HL-60/S4 (cell line): ENCODE results near the gene KDR.

Experiments used
- in situ Hi-C: fragments of 300-500 bp; cut with MboI; formaldehyde crosslinking; loops from 2 replicates; pipeline ENCODE4 v1.14.3; 2022; ENCODE audit warnings: low sequenced_read_pairs

The KDR gene

GRCh38 chr4:55124322-55125076, 896 bp downstream of the KDR start:
- in situ Hi-C loops: no loop called here

GRCh38 chr4:55123791-55124190, 1.6 kb downstream of the KDR start:
- in situ Hi-C loops: no loop called here

- in situ Hi-C loops: no loop called here
Measured at GRCh38 chr4:55122235-55122634, 3.2 kb downstream of the KDR start.

- in situ Hi-C loops: no loop called here
Measured at GRCh38 chr4:55121246-55121645, 4.1 kb downstream of the KDR start.

- in situ Hi-C loops: no loop called here
Measured at GRCh38 chr4:55118397-55118796, 7.0 kb downstream of the KDR start.

- in situ Hi-C loops: no loop called here
Measured at GRCh38 chr4:55117511-55117910, 7.9 kb downstream of the KDR start.

GRCh38 chr4:55116450-55116849, 8.9 kb downstream of the KDR start:
- in situ Hi-C loops: no loop called here

GRCh38 chr4:55111601-55112000, 13.8 kb downstream of the KDR start:
- in situ Hi-C loops: no loop called here

- in situ Hi-C loops: no loop called here
Measured at GRCh38 chr4:55110131-55110530, 15.3 kb downstream of the KDR start.

- in situ Hi-C loops: no loop called here
Measured at GRCh38 chr4:55107054-55107453, 18.3 kb downstream of the KDR start.

GRCh38 chr4:55103224-55103623, 22.2 kb downstream of the KDR start:
- in situ Hi-C loops: no loop called here

- in situ Hi-C loops: no loop called here
Measured at GRCh38 chr4:55099816-55100215, 25.6 kb downstream of the KDR start.

GRCh38 chr4:55098456-55099204, 26.8 kb downstream of the KDR start:
- in situ Hi-C loops: no loop called here

- in situ Hi-C loops: no loop called here
Measured at GRCh38 chr4:55096619-55097018, 28.8 kb downstream of the KDR start.

GRCh38 chr4:55096045-55096444, 29.4 kb downstream of the KDR start:
- in situ Hi-C loops: no loop called here

- in situ Hi-C loops: no loop called here
Measured at GRCh38 chr4:55092504-55092903, 32.9 kb downstream of the KDR start.

- in situ Hi-C loops: no loop called here
Measured at GRCh38 chr4:55089916-55090315, 35.5 kb downstream of the KDR start.

GRCh38 chr4:55087913-55088260, 37.5 kb downstream of the KDR start:
- in situ Hi-C loops: no loop called here

GRCh38 chr4:55087009-55087912, 38.1 kb downstream of the KDR start:
- in situ Hi-C loops: no loop called here

- in situ Hi-C loops: no loop called here
Measured at GRCh38 chr4:55086578-55086977, 38.8 kb downstream of the KDR start.

- in situ Hi-C loops: no loop called here
Measured at GRCh38 chr4:55083735-55084134, 41.7 kb downstream of the KDR start.

- in situ Hi-C loops: no loop called here
Measured at GRCh38 chr4:55082756-55083155, 42.6 kb downstream of the KDR start.
